ENCODE measurements around the gene AP1M1.
"Not testable (repeated sequence)": the region's sequence is repeated elsewhere in the genome, so short reads cannot be mapped to it uniquely, and the experiment has no call there.

AP1M1 gene

DNA sequence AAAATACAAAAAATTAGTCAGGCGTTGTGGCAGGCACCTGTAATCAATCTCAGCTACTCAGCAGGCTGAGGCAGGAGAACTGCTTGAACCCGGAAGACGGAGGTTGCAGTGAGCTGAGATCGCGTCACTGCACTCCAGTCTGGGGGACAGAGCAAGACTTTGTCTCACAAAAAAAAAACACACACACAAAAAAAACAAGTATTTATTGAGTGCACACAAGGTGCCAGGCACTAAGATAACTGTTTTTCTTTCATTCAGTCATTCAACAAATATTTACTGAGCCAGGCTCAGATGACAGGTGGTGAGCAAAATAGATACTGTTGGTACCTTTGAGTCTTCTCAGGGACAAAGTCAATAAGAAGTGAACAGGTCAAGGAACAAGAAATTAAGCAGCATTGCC, 30.7 kb upstream of the AP1M1 start:
- DNase-seq (ENCODE audit: extremely low spot score) = no peak
- ChIA-PET POLR2A (no interaction called here), CTCF (no interaction called here)
- TF ChIP-seq BHLHE40 (IDR thresholded peaks at IDR 0.05; ENCODE audit: borderline replicate concordance) (no peak), ARNT (IDR thresholded peaks at IDR 0.05) (no peak), TARDBP (IDR thresholded peaks at IDR 0.05) (no peak), FOXK2 (IDR thresholded peaks at IDR 0.05) (no peak), CTBP1 (IDR thresholded peaks at IDR 0.05; ENCODE audit: borderline replicate concordance) (no peak), ZNF384 (IDR thresholded peaks at IDR 0.05) (no peak)

DNA sequence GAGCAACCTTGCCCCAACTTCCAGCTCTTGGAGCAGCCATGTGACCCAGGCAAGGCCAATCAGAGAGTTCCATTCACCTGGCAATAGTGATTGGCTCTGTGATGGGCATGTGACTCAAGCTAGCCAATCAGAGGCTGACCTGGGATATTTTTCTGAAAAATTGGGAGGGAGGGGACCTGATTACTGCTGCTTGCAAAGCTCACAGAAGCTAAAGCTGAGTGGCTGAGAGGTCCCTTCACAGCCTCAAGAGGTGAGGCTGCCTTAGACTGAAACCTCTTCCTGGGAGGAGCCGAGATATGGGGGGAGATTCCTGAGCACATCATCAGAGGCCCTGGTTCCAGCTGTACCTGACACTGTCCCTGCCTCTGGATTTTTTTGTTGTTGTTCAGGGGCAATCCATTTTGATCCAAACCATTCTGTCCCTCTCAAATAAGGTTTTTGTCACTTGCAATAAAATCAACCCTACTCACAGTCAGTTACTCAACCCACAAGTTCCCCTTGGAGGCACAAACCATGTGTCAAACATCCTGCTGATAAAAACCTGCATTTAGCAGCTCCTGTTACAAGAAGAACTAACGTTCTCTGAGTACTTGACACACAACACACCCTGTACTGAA, 29.1 kb upstream of the AP1M1 start:
- ChIA-PET CTCF (no interaction called here), POLR2A (no interaction called here)
- DNase-seq (ENCODE audit: extremely low spot score) = no peak
- TF ChIP-seq FOXA1 (IDR thresholded peaks at IDR 0.05) (no peak), LEF1 (IDR thresholded peaks at IDR 0.05; ENCODE audit: borderline replicate concordance) (no peak), TARDBP (IDR thresholded peaks at IDR 0.05) (no peak), SP1 (IDR thresholded peaks at IDR 0.05) (no peak), CTBP1 (IDR thresholded peaks at IDR 0.05; ENCODE audit: borderline replicate concordance) (no peak), ZNF384 (IDR thresholded peaks at IDR 0.05) (no peak), SUZ12 (IDR thresholded peaks at IDR 0.05) (no peak), L3MBTL2 (conservative IDR thresholded peaks at IDR 0.05) (no peak), HDGF (IDR thresholded peaks at IDR 0.05; ENCODE audit: borderline replicate concordance) (no peak), NFRKB (IDR thresholded peaks at IDR 0.05) (no peak)
- TF ChIP-seq, protein P1, sequence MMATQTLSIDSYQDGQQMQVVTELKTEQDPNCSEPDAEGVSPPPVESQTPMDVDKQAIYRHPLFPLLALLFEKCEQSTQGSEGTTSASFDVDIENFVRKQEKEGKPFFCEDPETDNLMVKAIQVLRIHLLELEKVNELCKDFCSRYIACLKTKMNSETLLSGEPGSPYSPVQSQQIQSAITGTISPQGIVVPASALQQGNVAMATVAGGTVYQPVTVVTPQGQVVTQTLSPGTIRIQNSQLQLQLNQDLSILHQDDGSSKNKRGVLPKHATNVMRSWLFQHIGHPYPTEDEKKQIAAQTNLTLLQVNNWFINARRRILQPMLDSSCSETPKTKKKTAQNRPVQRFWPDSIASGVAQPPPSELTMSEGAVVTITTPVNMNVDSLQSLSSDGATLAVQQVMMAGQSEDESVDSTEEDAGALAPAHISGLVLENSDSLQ (IDR thresholded peaks at IDR 0.05) = no peak

DNA sequence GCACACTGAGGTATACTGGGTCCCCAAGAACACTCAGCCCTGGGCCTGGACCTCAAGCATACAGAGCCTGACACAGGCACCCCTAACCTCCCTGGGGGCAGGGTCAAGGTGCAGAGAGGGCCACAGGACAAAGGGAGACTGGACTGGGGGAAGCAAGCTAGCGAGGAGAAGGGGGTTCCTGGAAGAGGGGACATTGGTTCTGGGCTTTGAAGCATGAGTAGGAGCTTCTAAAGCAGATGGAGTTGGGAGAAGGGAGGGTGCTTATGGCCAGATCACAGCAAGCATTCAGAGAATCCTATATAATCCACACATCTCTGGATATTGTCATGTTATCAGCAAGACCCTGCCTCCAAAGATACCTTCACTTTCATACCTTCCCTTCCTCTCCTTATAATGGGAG, 27.6 kb upstream of the AP1M1 start:
- POLR2A ChIA-PET = no interaction called here
- no peak for DNase-seq (ENCODE audit: extremely low spot score)
- CTCF ChIA-PET = no interaction called here
- no peak for TF ChIP-seq L3MBTL2 (conservative IDR thresholded peaks at IDR 0.05)
- no peak for TF ChIP-seq TARDBP (IDR thresholded peaks at IDR 0.05)
- TF ChIP-seq FOXK2 (IDR thresholded peaks at IDR 0.05) = no peak
- TF ChIP-seq SP1 (IDR thresholded peaks at IDR 0.05) = no peak

DNA sequence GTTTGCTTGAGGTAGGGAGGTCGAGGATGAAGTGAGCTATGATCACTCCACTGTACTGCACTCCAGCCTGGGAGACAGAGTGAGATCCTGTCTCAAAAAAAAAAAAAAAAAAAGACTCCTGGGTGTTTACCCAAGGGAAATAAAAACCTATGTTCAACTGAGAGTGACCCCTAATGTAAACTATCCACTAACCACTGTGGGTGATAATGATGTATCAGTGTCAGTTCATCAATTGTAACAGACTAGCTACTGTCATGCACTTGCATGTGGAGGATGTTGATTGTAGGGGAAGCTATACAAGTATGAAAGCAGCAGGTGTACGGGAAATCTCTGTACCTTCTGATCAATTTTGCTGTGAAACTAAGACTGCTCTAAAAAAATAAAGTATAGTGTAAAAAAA, 21.8 kb upstream of the AP1M1 start:
- TF ChIP-seq ARNT (IDR thresholded peaks at IDR 0.05) (no peak), ZNF384 (IDR thresholded peaks at IDR 0.05) (no peak), NFRKB (IDR thresholded peaks at IDR 0.05) (no peak), CTBP1 (IDR thresholded peaks at IDR 0.05; ENCODE audit: borderline replicate concordance) (no peak), ELF4 (IDR thresholded peaks at IDR 0.05) (no peak), LEF1 (IDR thresholded peaks at IDR 0.05; ENCODE audit: borderline replicate concordance) (no peak)
- TF ChIP-seq, protein P1 (IDR thresholded peaks at IDR 0.05) = no peak
- POLR2A ChIA-PET = no interaction called here
- DNase-seq (ENCODE audit: extremely low spot score) = no peak
- CTCF ChIA-PET = no interaction called here

DNA sequence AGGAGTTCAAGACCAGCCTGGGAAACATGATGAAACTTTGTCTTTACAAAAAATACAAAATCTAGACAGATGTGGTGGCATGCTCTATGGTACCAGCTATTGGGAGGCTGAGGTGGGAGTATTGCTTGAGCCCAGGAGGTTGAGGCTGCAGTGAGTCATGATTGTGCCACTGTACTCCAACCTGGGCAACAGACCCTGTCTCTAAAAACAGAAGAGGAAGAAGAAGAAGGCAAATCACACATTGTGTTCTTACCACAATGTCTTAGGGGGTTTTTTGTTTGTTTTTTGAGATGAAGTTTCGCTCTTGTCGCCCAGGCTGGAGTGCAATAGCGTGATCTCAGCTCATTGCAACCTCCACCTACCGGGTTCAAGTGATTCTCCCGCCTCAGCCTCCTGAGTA, 18.8 kb upstream of the AP1M1 start:
- POLR2A ChIA-PET; CTCF ChIA-PET; DNase-seq (ENCODE audit: extremely low spot score): not testable (repeated sequence)

DNA sequence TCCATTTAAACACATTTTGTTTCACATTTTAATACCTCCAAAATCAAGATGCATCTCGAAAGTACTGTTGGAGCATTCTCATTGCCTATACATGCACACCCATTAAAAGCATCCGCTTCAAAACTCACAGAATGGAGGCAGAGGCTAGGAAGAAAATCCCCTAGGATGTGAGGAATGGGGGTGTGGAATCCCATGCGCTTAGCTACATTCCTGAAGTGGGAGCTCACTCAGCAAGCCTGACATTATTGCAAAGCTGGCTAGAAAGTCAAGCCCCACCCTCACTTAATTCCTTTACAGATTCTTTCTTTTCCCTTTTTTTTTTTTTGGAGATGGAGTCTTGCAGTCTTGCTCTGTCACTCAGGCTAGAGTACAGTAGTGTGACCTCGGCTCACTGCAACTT, 17.1 kb upstream of the AP1M1 start:
- CTCF ChIA-PET = interaction anchor here (1.1 kb wide), 1 partner anchor 139 kb away, joined by 3 read pairs; no protein-coding TSS in a partner anchor
- POLR2A ChIA-PET = interaction anchor here (0.6 kb wide), 1 partner anchor 13 kb away, joined by 3 read pairs; no protein-coding TSS in a partner anchor
- TF ChIP-seq SP1 (IDR thresholded peaks at IDR 0.05) = no peak
- no peak for TF ChIP-seq ZNF384 (IDR thresholded peaks at IDR 0.05)
- no peak for DNase-seq (ENCODE audit: extremely low spot score)

DNA sequence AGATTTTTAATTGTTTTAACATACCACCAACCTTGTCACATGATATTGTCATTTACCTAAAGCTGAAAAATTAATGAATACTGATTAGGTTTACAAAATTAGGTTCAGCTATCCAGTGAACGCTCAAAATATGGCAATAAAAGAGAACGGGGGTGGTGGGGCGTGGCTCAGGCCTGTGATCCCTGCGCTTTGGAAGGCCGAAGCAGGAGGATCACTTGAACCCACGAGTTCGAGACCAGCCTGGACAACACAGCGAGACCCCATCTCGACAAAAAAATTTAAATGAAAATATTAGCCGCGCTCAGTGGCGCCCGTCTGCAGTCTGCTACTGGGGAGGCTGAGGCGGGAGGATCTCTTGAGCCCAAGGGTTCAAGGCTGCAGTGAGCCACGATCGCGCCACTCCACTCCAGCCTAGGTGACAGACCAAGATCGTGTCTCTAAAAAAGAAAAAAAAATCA, 13.0 kb upstream of the AP1M1 start:
- ChIA-PET POLR2A (interaction anchor here (0.6 to 2.0 kb wide), 16 partner anchors 10 to 1508 kb away, joined by 3 to 17 read pairs (median 5); partner anchors contain the start of genes AP1M1, RAB8A and TPM4), CTCF (interaction anchor here (0.6 to 2.1 kb wide), 2 partner anchors 11 to 143 kb away, joined by 3 to 5 read pairs; no protein-coding TSS in a partner anchor)
- no peak for DNase-seq (ENCODE audit: extremely low spot score)
- TF ChIP-seq, protein P1 (IDR thresholded peaks at IDR 0.05) = no peak
- TF ChIP-seq CTBP1 (IDR thresholded peaks at IDR 0.05; ENCODE audit: borderline replicate concordance) = no peak
- no peak for TF ChIP-seq FOXM1 (IDR thresholded peaks at IDR 0.05; ENCODE audit: borderline replicate concordance)
- no peak for TF ChIP-seq SP1 (IDR thresholded peaks at IDR 0.05)
